ENCODE measurements around the gene MSANTD2. TPM values are rescaled to one million over a fixed set of nuclear protein-coding genes. Genes with fewer than 3 reads are reported as not detected.

The MSANTD2 gene
- total and polyA plus RNA-seq, 2 of the 4 experiments (the other 2 are of a cell fraction): 5.0 to 6.0 TPM

- no peak overlapping the region for H2AK9ac ChIP-seq (replicated peaks; ENCODE audit: low read depth, low read length, poor library complexity)
- no peak overlapping the region for H4K8ac ChIP-seq (ENCODE audit: low read depth in 2 of 2, low read length in 2 of 2)
- peaks cover 3% of the 10 kb centered on the region for H3K4me1 ChIP-seq (ENCODE audit: control insufficient read depth, insufficient read depth, low read length)
- H3K4me3 ChIP-seq (ENCODE audit: insufficient read depth, low read depth, low read length): no peak overlapping the region
- no peak overlapping the region for H3K27ac ChIP-seq (ENCODE audit: insufficient read depth, low read length)
- H3K79me1 ChIP-seq (ENCODE audit: low read depth in 1 of 2, low read length in 2 of 2): no peaks in the 10 kb centered on the region
- no peak overlapping the region for H2BK5ac ChIP-seq (ENCODE audit: low read depth, low read length, poor library complexity, severe bottlenecking)
- in situ Hi-C loops (cut with MboI; ENCODE audit: low sequenced_read_pairs): no loop called here
- no peaks in the 10 kb centered on the region for H3K36me3 ChIP-seq (ENCODE audit: control insufficient read depth, insufficient read depth, low read length)
- H2BK15ac ChIP-seq (ENCODE audit: low read depth, low read length): no peak overlapping the region
- ATAC-seq (ENCODE audit: low read depth) (no peak), DNase-seq (no peak)
- no peaks in the 10 kb centered on the region for H3K9me3 ChIP-seq (ENCODE audit: control insufficient read depth, insufficient read depth, low read length)
- ChIA-PET POLR2A (ENCODE audit: unreplicated experiment) (no interaction called here), CTCF (no interaction called here)
- H3K14ac ChIP-seq (replicated peaks; ENCODE audit: low read depth, low read length): no peak overlapping the region
- dilution Hi-C loops (cut with HindIII; ENCODE audit: low sequenced_read_pairs, unreplicated experiment): no loop called here
- H2AK5ac ChIP-seq (ENCODE audit: low read depth, low read length): no peak overlapping the region
- TF ChIP-seq MXI1 (IDR thresholded peaks at IDR 0.05; ENCODE audit: borderline replicate concordance, low read depth, low read length) (no peak), MAFK (IDR thresholded peaks at IDR 0.05; ENCODE audit: low read depth, low read length) (no peak)
- no CpG with 5 or more reads among the region's 2 CpGs for WGBS, 2 experiments (ENCODE audit: extremely low coverage in 2 of 2, insufficient read length in 1 of 2)
- H3K4me2 ChIP-seq (ENCODE audit: low read depth, low read length): no peak overlapping the region
- H3K9ac ChIP-seq (ENCODE audit: low read depth, low read length): no peak overlapping the region
- H2AFZ ChIP-seq (replicated peaks; ENCODE audit: low read length, poor library complexity): no peak overlapping the region
- no peak overlapping the region for H3K56ac ChIP-seq (ENCODE audit: extremely low read depth, insufficient read depth, low read length)
- H4K20me1 ChIP-seq (ENCODE audit: insufficient read depth, low read length): no peaks in the 10 kb centered on the region
- no peak overlapping the region for H4K91ac ChIP-seq (ENCODE audit: insufficient read depth, low read depth, low read length)
- no peak overlapping the region for H2BK20ac ChIP-seq (ENCODE audit: low read depth, low read length)
- intact Hi-C loops (cut with micrococcal nuclease): loop anchor here (5.0 kb wide), 1 partner anchor 42 kb away; no protein-coding TSS in a partner anchor
- H3K9me1 ChIP-seq (ENCODE audit: insufficient read depth, low read length): no peaks in the 10 kb centered on the region
- no peak overlapping the region for H3K23ac ChIP-seq (ENCODE audit: low read depth, low read length)
- H2BK120ac ChIP-seq (ENCODE audit: low read depth, low read length): no peak overlapping the region
- no peak overlapping the region for H4K5ac ChIP-seq (ENCODE audit: low read depth, low read length)
- H3K4ac ChIP-seq (ENCODE audit: low read depth, low read length): no peak overlapping the region
- H3K27me3 ChIP-seq (ENCODE audit: control insufficient read depth, insufficient read depth, low read length): peaks cover 38% of the 10 kb centered on the region
- BruUV-seq (replicated peaks): no TSS peak
- H3K18ac ChIP-seq (ENCODE audit: low read depth, low read length): no peak overlapping the region
Observed at GRCh38 chr11:124719534-124719933, 80.7 kb downstream of the MSANTD2 start.
